Measurements from ENCODE around the gene KBTBD12.

Gene KBTBD12

DNA sequence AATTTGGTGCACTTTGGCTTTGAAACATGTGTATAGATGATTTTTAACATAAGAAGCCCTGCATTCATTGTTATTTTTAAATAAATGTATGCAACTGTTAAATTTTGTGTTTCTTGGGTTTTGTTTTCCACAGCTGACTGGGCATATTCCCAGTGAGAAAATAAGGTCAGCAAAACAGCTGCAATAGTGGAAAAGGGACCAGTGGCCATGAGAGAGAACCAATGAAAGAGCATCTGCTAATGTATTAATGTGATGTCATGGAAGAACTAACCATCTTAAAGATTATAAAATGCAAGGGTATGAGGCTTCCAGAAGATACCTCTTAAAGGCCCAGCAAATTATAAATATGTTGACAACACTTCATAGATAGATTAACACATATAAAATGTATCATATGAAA lies 31.0 kb upstream of the KBTBD12 start:
- TF ChIP-seq, protein P1, sequence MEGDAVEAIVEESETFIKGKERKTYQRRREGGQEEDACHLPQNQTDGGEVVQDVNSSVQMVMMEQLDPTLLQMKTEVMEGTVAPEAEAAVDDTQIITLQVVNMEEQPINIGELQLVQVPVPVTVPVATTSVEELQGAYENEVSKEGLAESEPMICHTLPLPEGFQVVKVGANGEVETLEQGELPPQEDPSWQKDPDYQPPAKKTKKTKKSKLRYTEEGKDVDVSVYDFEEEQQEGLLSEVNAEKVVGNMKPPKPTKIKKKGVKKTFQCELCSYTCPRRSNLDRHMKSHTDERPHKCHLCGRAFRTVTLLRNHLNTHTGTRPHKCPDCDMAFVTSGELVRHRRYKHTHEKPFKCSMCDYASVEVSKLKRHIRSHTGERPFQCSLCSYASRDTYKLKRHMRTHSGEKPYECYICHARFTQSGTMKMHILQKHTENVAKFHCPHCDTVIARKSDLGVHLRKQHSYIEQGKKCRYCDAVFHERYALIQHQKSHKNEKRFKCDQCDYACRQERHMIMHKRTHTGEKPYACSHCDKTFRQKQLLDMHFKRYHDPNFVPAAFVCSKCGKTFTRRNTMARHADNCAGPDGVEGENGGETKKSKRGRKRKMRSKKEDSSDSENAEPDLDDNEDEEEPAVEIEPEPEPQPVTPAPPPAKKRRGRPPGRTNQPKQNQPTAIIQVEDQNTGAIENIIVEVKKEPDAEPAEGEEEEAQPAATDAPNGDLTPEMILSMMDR (conservative IDR thresholded peaks at IDR 0.05), result no peak
- H3K27ac ChIP-seq, result no peak overlapping the region

DNA sequence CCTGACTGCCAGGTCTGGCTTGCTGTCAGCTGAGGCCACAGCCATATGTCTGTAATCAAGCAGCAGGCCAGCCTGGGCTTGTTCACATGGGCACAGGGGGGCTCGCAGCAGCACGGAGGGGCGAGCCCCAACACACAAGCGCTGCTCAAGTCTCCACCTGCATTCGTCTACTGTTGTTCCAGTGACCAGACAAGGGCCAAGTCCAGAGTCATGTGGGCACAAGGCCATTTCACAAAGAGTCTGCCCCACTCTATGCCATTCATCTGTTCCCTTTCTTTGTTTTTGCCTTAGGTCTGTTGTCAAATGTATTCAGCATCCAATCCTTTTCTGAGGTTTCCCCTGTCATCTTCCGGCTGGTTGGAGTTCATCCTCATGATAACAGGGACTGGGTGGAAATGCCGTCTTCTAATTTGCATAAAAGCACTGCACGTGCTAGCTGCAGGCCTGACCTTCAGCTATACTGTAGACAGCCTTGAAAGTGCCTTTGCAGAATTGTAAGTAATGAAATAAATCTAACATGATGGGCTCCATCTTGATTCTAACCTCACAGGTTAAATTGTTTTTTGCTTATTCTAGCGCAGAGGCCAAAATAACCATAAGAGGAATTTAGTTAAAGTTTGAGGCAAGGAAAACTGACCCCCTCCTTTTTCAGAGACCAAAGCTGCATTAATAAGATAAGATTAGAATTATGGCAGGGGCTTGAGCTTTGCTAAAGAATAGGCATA lies 28.6 kb upstream of the KBTBD12 start:
- H3K27ac ChIP-seq, result no peak overlapping the region

DNA sequence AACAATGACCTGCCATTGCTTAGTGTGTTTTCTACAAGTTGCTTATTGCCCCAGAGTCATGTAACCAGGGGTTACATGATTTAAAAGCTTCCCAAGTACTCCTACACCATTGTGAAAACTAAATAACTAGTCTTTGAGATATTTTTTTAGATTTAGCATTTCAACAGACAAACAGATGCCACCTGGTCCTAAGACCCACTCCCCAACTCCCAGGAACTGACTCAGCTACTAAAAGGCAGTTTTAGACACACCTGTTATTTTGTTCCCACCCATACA lies 28.1 kb upstream of the KBTBD12 start:
- TF ChIP-seq, protein P1 (conservative IDR thresholded peaks at IDR 0.05), result no peak
- H3K27ac ChIP-seq, result no peak overlapping the region

More for the DNA sequence above, 28.6 kb upstream of the KBTBD12 start:
- TF ChIP-seq, protein P1 (conservative IDR thresholded peaks at IDR 0.05), result no peak

DNA sequence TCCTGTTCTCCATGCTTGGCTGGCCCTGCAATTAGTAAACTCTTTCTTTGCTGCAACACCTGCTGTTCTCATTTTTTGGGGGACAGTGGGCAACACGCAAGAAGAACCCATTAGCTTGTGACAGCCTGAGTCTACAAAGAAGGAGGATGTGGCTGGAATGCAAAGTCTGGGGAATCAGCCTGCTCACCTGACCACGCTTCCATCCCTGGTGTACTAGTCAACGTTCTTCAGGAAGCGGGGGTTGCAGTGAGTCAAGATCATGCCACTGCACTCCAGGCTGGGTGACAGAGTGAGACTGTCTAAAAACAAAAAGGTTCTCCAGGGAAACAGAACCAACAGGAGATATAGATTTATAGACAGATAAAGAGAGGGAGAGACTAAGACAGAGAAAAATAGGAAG lies 27.7 kb upstream of the KBTBD12 start:
- TF ChIP-seq, protein P1 (conservative IDR thresholded peaks at IDR 0.05), result no peak
- no peak overlapping the region for H3K27ac ChIP-seq

DNA sequence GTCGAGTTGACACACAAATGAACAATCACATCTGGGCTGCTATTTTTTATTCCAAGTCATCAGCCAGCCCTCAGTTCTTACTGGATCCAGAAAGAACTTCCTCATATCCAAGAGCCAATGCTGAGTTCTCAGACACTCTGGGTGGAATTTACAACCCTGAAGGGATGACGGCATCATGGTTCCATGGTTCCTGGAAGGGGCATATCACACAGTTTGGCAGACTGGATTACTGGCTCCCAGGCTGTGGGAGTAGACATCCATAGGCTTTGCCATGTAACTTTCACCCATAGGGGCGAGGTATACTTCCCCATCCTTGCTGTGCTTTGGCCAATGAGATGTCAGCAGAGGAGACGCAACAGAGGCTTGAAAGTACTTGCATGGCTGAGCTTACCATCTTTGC lies 26.9 kb upstream of the KBTBD12 start:
- TF ChIP-seq, protein P1 (conservative IDR thresholded peaks at IDR 0.05), result no peak
- no peak overlapping the region for H3K27ac ChIP-seq

DNA sequence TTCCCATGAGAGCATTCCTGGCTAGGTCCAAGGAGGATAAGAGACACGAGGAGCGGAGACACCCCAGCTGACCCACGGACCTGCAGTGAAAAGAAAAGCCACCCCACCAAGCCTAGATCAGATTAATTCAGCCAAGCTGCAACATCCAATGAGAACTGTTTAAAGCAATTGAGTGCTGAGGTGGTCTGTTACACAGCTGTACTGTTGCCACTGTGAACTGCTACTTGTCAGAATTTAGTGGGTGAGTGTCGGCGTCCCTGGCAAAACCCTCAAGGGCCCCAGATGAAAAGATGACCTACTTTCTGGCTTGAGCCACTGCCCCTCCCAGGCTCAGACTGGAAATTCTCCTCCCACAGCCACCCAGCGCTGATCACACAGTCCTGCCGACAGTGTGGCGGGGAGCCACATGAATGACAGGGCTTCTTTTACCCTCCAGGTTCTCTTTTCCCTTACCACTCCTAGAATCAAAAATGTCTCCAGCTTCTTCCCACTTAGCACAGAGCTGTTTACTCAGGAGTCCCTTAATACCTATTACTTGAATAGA lies 26.4 kb upstream of the KBTBD12 start:
- TF ChIP-seq, protein P1 (conservative IDR thresholded peaks at IDR 0.05), result no peak
- H3K27ac ChIP-seq, result no peak overlapping the region

DNA sequence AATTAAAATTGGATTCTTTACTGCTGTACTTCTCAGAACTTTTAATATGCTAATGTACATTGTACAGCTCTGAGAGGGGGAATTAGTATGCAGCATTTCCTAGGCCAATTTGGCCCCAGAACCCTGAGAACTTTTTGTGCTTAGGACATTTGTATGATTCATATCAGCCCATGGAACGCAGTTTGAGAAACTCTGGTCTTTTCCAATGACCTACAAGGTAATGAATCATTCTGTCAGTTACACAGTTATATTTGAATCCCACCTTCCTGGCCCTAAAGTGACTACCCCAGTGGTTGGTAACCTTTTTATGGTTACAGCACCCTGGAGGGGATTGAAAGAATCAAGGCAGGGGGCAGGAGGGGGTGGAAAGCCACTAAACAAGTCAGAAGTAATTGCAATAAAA lies 25.6 kb upstream of the KBTBD12 start:
- no peak overlapping the region for H3K27ac ChIP-seq
- TF ChIP-seq, protein P1 (conservative IDR thresholded peaks at IDR 0.05), result no peak
